HCT116 (cell line): Measurements from ENCODE around the gene CLPSL1.

Experiments
- POLR2AphosphoS5 ChIP-seq: IDR thresholded peaks from 2 replicates; pipeline ENCODE4 v1.6.1; 2011; ENCODE audit warnings: mild to moderate bottlenecking, low read depth, low read length, moderate library complexity
- TF ChIP-seq, protein P1 (sequence below), 3 experiments: fragments of 200-600 bp in 1 of 3; sonication (generic) in 1 of 3; IDR thresholded peaks in 2 of 3; conservative IDR thresholded peaks in 1 of 3; 2 replicates each; pipeline ENCODE4 v1.5.1; 2012 to 2017; ENCODE audit warnings: low read depth in 2 of 3, low read length in 2 of 3, antibody characterized with exemption in 1 of 3, borderline replicate concordance in 1 of 3, control low read depth in 1 of 3, mild to moderate bottlenecking in 1 of 3, mixed read lengths in 1 of 3, mixed run types in 1 of 3, moderate library complexity in 1 of 3; ENCODE audit not compliant: insufficient read depth in 1 of 3
- TF ChIP-seq, protein P2 (sequence below): IDR thresholded peaks from 2 replicates; pipeline ENCODE4 v1.6.1; 2012

DNA sequence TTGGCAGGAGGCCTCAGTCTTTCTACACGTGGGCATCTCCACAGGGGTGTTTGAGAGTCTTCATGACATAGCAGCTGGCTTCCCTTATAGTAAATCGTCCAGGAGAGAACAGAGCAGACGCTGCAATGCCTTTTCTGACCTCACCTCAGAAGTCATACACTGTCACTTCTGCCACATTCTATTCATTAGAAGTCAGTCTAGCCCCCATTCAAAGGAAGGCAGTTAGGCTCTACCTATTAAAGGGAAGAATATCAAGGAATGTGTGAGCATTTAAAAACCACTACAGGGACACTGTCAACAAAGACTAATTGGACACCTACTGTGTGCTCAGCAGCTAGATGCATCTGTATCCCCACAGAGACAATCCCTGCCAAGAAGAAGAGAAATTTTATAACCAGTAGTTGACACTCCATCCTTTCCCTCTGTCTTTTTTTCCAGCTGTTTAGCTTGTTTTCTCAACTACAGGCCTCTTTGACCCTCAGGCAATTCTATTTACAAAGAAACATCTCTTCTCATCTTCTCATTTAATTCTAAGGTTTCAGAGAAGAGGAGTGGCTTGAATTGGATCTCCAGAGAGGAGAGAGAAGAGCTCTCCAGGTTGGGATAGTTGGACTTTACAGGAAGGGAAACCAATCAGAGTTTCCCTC is 25.4 kb upstream of the CLPSL1 start:
- TF ChIP-seq, protein P1, sequence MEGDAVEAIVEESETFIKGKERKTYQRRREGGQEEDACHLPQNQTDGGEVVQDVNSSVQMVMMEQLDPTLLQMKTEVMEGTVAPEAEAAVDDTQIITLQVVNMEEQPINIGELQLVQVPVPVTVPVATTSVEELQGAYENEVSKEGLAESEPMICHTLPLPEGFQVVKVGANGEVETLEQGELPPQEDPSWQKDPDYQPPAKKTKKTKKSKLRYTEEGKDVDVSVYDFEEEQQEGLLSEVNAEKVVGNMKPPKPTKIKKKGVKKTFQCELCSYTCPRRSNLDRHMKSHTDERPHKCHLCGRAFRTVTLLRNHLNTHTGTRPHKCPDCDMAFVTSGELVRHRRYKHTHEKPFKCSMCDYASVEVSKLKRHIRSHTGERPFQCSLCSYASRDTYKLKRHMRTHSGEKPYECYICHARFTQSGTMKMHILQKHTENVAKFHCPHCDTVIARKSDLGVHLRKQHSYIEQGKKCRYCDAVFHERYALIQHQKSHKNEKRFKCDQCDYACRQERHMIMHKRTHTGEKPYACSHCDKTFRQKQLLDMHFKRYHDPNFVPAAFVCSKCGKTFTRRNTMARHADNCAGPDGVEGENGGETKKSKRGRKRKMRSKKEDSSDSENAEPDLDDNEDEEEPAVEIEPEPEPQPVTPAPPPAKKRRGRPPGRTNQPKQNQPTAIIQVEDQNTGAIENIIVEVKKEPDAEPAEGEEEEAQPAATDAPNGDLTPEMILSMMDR (IDR thresholded peaks at IDR 0.05 in 2 of 3, conservative IDR thresholded peaks at IDR 0.05 in 1 of 3; ENCODE audit: borderline replicate concordance in 1 of 3, insufficient read depth in 1 of 3, low read depth in 2 of 3, low read length in 2 of 3): no peak
- no peak for TF ChIP-seq POLR2AphosphoS5
- TF ChIP-seq, protein P2, sequence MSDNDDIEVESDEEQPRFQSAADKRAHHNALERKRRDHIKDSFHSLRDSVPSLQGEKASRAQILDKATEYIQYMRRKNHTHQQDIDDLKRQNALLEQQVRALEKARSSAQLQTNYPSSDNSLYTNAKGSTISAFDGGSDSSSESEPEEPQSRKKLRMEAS: no peak
